Heart left ventricle (tissue), 13 donors: Measurements from ENCODE around the gene MYMX.

Experiments used
- POLR2A ChIP-seq, 2 donors: fragments of 450-650 bp; IDR thresholded peaks; one replicate each; pipeline ENCODE4 v1.6.1; 2017; ENCODE audit warnings: antibody characterized with exemption in 2 of 2, mild to moderate bottlenecking in 2 of 2, moderate library complexity in 2 of 2
- TF ChIP-seq, protein P1 (sequence below), 12 donors: fragments of 200-600 bp; sonication (generic) in 4 of 12; IDR thresholded peaks; one replicate each; pipeline versions ENCODE4 v1.5.0 to v1.8.0; 2018 to 2022; ENCODE audit warnings: antibody characterized with exemption in 12 of 12, mild to moderate bottlenecking in 5 of 12
- donor health status: ischemic (EF 13 %, LVEDD 7.1; RV severe dilation, severe dysfunction).
- donor health status: DM: no; HTN: yes; CAD: no.
- donor health status: DM: no; HTN: no; CAD: no.
- donor health status: ischemic (EF 25% LVEDD 6.9; RV normal size, moderate dysfunction).
- donor health status: ischemic (EF 25% LVEDD 5.7; RV mildly dilated, moderate dysfunction).
- donor health status: ischemic (EF 35%, LVEDD 5.7; RV mildly dilated, moderate dysfunction).
- donor health status: nonischemic (EF 11% LVEDD 7.7; RV severe dilation, severe dysfunction).
- donor health status: DM: yes; HTN: yes; CAD: no.
- donor health status: PGD.
- donor health status: ischemic (EF 29% LVEDD 5.4; RV normal size, mild dysfunction).
- donor health status: nonischemic (EF 23%, LVEDD 6.1; RV moderate dilation, normal function).

DNA sequence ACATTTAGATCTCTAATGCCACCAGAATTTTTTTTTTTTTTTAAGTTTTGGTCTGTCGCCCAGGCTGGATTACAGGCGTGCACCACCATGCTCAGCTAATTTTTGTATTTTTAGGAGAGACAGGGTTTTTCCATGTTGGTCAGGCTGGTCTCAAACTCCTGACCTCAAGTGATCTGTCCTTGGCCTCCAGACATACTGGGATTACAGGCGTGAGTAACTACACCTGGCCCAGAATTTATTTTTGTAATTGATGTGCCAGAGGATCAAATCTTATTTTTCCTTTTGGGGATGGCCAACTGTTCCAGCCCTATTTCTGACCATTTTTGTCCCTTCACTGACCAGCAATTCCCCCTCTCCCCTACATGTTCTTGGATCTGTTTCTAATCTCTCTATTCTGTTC is 18.0 kb upstream of the MYMX start:
- TF ChIP-seq, protein P1, sequence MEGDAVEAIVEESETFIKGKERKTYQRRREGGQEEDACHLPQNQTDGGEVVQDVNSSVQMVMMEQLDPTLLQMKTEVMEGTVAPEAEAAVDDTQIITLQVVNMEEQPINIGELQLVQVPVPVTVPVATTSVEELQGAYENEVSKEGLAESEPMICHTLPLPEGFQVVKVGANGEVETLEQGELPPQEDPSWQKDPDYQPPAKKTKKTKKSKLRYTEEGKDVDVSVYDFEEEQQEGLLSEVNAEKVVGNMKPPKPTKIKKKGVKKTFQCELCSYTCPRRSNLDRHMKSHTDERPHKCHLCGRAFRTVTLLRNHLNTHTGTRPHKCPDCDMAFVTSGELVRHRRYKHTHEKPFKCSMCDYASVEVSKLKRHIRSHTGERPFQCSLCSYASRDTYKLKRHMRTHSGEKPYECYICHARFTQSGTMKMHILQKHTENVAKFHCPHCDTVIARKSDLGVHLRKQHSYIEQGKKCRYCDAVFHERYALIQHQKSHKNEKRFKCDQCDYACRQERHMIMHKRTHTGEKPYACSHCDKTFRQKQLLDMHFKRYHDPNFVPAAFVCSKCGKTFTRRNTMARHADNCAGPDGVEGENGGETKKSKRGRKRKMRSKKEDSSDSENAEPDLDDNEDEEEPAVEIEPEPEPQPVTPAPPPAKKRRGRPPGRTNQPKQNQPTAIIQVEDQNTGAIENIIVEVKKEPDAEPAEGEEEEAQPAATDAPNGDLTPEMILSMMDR (IDR thresholded peaks at IDR 0.05), result no peak
- no peak for TF ChIP-seq POLR2A (IDR thresholded peaks at IDR 0.05)
